Stimulated activated naive CD4-positive, alpha-beta T cell treated with Interleukin-2 at 50 U/mL for 16 hours (primary cell): ENCODE data around the gene NRXN2.
"Not testable (repeated sequence)": the region's sequence is repeated elsewhere in the genome, so short reads cannot be mapped to it uniquely, and the experiment has no call there.

ENCODE experiments used
- DNase-seq: peaks from one replicate; lab custom pipeline; 2025; lab: John Stamatoyannopoulos, UW

The NRXN2 gene

DNA sequence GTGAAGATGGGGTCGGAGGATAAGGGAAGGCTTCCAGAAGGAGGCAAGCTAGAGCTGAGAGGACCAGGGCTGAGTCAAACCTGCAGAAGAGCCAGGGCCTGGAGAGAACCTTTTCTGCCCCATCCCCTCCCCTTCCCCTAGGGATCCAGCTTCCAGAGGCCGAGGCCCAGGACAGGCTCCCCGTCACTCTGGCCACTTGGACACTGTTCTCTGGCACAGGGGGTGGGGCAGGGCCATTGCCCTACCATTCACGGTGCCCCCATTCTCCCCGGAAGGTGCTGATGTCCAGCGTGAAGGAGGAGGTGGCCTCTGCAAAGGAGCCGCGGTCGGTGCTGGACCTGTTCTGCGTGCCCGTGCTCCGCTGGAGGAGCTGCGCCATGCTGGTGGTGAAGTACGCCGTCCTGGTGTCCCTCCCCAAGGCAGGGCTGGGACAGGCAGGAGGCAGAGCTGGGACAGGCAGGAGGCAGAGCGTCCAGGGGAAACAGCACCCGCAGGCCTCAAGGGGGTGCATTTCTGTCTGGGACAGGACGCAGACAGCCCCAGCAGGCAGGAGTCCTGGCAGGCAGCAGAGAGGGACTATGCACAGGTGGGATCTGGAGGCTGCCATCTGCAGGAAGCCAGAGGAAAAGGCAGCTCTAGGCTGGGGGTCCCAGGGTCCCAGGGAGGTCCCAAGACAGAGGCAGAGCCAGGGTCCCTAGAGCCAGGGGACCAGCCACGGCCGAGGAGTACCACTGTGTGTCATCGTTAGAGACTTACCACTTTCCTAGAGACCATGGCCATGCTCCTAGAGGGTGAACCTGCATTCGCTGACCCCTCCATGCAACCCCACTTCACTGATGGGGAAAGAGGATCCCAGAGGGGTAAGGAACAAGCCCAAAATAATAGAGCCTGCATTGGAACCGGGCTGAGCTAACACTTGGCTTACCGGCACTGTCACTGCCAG is 157.8 kb downstream of the NRXN2 start:
- DNase-seq: no peak

DNA sequence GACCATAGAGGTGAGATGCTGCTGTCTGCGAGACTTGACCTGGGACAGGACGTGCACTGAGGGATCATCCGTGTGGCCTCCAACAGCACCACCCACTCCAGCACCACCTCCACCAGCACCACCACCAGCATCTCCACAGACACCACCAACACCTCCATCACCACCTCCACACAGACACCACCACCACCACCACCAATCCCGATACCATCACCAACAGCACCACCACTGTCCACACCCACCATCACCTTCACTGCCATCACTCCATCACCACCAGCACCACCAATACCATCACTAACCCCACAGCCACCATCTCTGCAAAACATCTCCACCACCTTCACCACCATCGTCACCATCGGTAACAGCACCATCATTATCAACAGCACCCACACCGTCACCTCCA is 158.6 kb downstream of the NRXN2 start:
- no peak for DNase-seq

DNA sequence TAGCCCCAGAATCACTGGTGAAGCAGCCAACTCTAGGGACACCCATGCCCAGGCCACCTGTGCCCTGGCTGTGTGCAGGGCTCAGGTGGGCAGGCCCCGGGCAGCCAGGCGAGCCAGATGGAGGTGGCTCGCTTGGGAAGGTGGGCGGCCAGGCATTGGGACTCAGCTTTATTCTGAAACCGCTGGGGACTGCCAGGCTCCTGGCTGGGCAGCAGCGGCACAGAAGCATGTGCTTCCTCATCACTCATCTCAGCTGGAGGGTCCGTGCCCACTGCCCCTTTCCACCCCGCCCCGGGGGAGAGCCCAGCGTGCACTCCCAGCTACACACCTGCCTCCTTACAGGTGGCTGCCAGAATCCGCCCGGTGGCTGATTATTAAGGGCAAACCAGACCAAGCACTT is 159.0 kb downstream of the NRXN2 start:
- DNase-seq: no peak

DNA sequence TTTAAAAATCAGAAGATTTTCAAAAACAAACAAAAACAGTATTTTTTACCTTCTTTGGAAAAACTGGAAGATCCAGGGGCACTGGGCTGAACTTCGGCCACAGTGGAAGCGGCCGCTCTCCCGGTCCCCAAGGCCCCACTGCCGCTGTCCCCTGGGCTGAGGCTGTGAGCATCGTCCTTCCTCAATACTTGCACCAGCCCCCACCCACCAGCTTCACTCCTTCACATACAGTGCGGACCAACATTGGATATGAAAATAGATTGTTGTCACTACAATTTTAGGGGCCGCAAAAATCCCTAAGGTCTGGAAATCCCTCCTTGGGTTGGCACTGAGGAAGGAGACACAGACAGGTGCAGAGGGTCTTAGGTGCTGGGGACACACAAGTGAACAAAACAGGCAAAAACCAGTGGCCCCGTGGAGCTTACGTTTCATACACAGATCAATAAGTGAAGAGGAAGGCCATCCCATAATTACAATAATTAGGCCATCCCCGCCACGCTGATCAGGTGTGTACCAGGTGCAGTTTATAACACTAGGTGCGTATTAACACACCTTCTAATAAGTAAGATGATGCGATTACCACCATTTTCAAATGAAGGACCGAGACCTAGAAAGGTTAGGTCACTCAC is 160.2 kb downstream of the NRXN2 start:
- DNase-seq: no peak

DNA sequence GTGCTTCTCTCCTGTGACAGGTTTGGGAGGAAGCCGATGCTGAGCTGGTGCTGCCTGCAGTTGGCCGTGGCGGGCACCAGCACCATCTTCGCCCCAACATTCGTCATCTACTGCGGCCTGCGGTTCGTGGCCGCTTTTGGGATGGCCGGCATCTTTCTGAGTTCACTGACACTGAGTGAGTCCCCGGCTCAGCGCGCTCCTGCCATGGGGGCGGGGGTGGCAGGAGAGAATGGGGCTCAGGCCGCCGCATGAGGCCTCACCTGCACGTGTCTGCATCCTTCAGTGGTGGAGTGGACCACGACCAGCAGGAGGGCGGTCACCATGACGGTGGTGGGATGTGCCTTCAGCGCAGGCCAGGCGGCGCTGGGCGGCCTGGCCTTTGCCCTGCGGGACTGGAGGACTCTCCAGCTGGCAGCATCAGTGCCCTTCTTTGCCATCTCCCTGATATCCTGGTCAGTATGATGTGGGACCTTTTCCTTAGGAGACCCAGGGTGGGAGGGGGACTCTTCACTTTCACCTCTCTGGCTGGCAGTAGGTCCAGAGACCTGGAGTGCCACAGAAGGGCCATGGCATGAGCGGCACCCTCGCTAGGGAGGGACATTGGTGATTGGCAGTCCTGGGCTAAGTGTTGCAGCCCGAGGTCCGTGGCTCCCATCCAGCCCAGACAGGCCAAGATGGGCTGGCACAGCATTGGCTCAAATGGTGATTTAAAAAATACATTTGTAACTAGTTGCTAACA is 160.8 kb downstream of the NRXN2 start:
- DNase-seq: no peak

DNA sequence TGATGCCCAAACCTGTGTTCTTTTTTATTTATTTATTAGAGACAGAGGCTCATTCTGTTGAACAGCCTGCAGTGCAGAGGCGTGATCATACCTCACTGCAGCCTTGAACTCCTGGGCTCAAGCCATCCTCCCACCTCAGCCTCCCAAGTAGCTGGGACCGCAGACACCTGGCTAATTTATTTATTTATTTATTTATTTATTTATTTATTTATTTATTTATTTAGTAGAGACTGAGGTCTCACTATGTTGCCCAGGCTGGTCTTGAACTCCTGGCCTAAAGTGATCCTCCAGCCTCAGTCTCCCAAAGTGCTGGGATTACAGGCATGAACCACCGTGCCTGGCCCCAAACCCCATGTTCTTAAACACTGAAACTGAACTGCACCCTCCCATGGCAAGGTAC is 161.6 kb downstream of the NRXN2 start:
- DNase-seq: not testable (repeated sequence)

DNA sequence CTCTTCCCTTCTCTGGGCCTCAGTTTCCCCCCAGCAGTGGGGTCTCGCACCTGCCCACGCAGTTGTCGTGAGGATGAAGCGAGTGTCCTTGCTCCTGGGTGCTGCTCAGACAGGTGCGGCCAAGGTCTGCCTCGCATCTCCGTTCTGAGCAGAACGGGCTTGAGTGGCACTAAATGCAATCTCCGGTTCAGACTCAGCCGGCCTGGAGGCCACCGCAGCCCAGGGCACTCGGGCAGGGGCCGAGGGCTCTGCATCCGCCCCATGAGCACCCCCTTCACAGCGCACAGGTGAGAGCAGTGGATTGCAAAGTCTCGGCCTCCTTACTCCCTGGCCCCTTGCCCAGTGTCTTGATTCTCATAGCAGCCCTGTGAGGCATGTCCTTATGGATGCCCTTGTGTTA is 162.1 kb downstream of the NRXN2 start:
- DNase-seq: no peak

DNA sequence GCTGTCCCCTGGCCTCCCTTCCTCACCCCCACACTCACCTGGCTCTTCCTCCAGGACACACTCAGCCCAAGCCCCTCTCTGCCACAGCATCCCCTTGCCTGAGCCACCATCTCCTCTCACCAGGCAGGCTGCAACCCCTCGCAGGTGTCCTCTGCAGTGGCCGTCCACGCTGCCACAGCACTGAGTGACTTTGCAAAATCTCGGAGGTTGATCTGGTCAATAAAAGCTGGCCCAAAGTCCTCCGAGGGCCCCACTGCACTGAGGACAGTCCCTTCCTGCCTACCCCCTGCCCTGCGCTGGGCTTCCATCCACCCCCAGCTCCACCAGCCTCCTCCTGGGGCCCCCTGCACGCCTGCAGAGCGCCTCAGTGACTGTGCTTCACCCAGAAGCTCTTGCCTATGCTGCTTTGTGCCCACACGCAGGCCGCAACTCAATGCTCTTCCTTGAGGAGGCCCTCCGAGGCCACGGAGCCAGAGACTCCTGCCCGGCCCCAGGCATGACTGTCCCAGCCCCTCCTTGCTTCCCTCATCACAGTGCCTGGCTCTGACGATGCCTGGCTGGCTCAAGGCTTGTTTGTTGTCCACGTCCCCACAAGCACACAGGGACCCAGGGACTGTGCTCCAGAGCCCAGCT is 162.7 kb downstream of the NRXN2 start:
- no peak for DNase-seq

DNA sequence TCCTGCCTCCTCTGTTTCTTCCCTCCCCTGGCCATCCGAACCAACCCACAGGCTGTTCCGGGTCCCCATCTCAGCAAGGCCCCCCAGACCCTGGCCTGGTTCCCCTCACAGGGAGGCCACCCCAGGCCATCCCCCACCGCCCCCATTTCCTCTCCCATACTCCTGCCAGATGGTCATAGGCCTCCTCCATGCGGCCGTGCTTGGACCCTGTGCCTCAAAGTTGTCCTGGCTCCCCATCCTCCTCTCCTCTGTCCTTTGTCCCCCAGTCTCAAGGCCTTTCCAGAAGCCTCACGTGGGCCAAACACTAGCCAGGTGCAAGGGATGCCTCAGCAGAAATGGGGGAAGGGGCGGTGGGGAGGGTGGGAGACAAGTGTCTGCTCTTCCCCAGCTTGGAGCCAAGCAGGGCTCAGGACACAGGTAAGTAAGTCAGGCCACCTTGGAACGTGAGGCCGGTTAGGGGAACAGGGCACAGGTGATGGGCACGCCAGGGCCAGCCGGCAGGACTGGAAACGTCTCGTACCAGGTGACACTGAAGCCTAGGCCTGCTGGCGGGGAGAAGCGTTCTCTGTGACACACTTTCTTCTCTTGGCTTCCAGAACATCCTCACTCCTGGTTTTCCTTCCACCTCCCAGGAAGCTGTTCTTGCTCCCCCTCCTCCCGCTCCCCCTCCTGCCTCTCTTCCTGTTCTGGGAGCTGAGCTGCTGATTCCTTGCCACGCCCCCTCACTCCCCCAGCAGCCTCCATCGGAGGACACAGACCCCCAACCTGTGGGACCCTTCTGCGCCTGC is 163.5 kb downstream of the NRXN2 start:
- no peak for DNase-seq

DNA sequence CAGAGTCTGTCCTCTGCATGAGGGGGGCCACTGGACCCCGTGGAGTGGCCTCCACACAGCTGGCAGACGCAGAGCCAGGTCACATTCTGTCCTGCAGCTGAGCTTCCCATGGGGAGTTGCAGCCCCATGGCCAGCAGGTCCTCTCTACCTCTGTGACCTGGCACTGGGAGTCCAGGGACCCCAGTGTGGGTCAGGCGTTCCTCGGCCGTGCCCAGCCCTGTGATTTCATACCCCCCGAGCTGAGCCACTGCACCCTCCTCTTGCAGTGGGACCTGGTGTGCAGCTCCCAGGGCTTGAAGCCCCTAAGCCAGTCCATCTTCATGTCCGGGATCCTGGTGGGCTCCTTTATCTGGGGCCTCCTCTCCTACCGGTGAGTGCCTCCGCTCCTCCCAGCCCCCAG is 164.1 kb downstream of the NRXN2 start:
- no peak for DNase-seq

DNA sequence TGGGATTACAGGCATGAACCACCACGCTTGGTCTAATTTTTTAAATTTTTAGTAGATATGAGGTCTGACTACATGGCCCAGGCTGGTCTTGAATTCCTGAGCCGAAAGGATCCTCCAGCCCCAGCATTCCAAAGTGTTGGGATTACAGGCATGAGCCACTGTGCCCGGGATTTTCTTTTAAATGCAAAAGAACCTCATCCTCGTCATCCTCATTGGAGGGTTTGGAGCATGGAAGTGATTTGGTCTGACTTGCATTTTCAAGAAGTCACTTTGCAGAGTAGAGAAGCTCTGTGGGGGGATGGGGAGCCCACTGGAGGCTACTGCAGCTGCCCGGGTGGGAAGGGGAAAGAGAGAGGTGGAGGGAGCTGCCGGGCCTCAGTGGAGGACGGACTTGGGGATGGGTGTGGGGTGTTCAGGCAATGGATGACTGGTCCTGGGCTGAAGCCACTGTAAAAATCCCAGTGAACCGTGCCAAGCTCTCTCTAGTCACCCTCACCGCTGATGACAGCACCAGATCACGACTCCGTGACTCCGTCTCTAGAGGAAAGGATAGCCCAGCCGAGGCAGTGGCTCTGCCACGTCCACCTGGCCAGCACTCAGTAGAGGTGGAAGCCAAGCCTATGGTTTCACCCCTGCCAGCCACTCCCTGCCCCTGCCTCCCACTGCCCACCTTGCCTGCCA is 164.8 kb downstream of the NRXN2 start:
- DNase-seq: no peak

DNA sequence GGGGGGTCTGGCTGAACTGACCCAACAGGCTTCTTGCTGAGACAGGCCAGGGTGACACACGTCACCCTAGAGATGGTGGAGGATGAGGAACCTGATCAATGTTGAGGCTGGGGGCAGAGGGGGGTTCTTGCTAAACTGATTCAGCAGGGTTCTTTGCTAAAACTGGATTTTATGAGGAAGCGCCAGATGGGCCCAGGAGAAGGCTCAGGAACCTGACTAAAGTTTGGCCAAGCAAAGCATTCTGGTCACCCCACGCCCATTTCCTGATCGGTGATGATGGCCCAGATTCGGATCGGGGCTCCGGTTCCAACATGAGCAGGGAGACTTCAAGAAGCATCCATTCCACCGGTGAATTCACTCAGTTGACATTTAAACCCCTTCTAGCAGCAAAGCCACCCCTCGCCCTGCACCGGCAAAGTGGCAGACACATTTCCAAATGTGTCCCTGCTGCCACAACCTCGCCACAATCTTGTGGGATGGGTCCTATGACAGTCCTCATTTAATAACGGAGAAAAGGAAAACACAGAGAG is 166.2 kb downstream of the NRXN2 start:
- no peak for DNase-seq
